ENCODE data around the gene LRP1B.

The LRP1B gene

DNA sequence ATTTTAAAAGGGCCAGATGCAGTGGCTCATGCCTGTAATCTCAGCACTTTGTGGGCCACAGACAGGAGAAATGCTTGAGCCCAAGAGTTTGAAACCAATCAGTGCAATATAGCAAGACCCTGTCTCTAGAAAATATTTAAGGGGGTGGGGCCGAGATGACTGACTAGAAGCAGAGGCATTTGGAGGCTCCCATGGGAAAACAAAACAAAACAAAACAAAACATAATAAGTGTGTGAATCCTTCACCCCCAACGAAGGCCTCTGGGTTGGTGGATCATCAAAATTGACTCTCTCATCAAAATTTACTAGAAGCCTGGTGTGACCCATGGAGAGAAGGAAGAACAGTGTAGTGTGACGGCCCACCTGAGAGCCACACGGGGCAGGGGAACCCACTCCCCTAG lies 560.9 kb downstream of the LRP1B start:
- DNase-seq, result peak; percentile 65

DNA sequence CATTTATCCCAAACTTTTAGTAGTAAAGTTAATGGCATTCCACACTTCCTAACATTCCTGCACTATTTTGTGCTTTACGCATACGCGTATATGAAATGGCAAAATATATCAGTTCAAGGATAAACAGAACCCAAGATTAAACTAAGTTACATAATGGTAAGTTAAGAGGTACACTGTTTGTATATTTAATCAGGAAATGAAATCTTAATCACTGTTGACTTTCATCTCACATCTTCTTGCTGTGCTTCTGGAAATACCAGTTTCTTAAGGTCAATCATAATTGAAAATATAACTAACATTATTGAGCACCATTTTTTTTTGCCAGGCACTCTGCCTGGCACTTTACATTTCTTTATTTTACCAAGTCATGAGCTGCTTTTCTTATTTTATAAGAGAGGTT lies 565.2 kb downstream of the LRP1B start:
- no peak for DNase-seq

DNA sequence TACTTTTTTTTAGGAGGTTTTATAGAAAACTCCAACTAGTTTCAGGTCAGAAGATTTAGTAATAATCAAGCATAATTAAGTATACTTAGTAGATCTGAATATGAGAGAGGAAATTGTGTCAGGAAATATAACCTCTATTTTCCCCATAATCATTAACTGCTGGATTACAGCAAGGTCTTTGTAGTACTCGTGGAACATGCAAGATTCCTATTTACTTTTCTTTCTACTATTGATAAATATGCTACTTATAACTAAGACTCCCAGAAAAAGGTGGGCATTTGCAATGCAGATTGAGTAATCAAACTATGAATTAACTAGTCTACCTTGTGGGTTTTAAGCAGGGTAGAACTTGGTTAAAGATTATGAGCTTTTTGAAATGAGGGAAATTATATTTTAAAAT lies 570.1 kb downstream of the LRP1B start:
- no peak for DNase-seq

DNA sequence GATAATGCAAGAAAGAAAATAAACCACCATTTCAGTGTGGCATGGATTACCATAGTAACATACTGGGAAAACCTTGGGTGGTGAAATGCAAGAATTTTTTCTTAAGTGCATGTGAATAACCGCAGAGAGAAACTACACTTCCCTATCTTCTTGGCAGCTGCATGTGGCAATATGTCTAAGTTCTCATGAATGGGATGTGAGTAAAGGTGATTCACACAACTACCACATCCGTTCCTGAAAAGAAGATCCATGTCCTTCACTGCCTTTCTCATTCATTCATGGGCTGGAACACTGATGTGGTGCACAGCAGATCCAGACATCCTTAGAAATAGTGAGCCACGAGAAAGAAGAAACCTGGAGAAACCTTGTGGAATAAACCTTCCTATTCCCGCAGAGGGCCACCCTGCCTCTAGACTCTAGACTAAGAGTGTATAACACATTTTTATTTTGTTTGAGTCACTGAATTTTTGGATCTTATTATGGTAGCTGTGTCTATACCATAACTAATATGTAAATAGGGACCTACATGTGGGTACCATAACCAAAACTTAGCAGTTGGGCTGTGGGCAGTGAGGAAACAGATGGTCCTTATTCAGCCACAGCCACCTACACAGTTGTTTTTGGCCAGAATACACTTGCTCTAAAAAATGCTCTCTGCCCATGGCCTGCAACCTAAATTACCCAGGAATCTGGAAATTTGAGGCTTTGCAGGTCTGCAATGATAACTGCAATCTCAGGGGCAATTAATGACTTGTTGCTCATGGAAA lies 573.3 kb downstream of the LRP1B start:
- DNase-seq, result peak; percentile 83

DNA sequence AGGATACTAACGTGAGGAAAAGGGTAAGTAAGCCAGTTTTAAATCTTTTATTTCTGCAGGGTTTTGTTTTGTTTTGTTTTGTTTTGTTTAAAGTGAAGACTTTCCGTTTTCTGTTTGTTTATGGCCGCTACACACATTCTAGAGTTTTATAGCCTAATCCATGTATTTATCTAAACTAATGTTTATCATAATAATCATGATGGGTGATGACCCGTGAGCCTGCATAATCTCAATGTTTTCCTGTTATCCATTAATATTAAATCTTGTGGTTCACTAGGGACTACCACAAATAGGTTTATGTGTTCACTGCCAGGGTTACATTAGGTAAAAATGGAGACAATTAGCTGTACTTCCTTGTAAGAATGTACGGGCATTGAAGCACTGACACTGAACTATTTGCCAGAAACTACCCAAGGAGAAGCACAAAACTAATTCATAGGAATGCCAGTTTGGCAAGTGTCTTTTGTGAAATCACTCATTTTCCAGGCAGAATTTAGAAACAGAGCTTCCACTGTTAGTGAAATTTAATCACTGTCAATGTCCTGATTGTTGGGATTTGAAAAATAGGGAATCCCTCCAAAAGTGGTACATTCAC lies 574.8 kb downstream of the LRP1B start:
- no peak for DNase-seq

DNA sequence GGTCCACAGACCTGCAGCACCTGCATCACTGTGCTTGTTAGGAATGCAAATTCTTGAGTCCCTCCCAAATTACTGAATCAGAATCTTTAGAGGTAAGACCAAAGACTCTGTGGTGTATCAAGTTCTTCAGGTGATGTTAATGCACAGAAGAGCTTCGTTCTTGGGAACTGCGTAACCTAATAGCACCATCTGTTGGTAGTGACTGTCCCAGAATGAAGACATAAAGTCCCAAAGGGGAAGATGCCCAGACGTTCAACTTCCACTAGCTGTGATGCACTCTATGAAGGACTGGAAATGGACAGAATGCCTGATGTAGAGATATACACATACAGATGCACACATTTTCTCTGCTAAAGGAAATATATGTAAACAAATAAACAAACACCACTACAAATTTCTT lies 576.0 kb downstream of the LRP1B start:
- DNase-seq, result peak; percentile 54

DNA sequence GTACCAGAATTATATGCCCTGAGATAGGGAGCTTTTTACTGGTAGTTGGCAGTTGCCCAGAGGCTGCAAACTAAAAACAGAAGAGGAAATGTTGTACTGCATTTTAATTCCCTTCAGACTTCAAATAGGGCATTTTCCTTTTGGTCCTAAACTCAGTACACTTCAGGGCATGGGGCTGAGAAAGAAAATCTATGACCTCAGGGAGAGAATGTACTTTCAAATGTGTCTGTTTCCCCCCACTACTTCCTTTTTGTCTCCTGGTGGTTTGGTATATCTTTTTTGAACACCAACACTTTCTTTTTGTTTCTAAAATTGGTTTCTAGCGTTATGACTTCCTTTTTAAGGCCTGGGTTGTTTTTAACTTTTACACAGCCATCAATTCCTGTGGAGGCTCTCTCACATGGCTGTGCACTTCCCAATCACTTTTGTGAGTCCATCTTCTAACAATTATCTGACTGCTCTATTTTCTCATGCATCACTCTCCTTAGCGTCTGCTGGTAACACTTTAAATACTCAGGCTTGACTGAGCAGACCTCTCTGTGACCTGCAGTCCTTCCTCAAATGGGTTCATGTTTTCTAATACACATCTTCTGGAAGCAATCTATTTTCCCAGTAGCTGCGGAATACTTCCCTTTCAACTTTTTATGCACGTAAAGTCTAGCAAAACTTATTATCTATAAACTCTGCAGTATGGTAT lies 596.0 kb downstream of the LRP1B start:
- DNase-seq, result no peak

DNA sequence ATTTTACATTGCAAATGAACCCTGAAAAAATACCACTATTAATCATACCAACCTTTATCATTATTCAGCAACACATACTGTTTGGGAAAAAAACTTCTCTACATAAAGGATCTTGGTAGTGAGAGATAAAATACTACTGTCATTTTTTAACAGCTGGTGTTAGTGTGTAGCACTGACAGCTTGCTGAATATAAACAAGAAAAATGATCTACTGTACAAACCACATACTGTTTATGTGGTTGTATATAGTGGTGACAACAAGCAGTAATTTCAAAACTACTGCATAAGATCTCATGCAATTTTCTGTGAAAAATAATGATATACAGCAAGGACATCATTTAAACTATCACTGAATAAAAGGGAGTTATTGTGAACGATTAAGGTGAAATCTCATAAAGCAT lies 601.2 kb downstream of the LRP1B start:
- no peak for DNase-seq

DNA sequence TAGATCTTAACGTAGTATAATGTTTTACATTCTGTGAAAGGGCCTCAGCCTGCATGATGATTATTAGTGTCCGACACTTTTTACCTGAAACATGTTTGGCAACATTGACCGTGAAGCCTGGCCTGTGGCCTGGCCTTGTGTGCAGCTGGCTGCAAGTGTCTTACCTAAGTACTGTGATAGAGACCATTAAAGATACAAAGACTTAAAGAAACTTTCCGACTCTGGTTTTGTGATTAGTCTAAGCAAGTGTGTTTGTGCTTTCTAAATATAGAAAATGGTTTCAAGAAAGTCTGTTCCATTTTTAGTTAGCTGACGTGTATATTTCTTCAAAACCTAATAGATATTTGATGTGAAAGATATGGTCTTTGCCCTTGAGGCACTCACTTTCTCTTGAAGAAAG lies 601.8 kb downstream of the LRP1B start:
- DNase-seq, result no peak

DNA sequence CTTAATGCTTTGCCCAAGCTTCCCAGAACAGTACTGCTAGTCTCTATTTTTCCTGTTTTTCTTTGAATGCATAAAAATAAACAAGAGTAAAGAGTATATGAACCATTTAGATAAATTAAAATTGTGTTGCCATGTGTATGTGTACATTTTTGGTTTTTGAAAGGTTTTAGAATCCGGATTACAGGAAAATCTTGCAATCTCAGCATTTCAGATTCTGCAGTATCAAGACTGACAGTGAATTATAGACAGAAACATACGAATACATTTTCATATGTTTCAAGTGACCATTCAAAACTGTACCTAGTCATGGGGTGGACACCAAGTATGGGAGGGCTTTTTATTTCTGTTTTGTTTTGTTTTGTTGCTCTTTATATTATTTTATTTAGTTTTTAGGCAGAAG lies 604.1 kb downstream of the LRP1B start:
- no peak for DNase-seq

DNA sequence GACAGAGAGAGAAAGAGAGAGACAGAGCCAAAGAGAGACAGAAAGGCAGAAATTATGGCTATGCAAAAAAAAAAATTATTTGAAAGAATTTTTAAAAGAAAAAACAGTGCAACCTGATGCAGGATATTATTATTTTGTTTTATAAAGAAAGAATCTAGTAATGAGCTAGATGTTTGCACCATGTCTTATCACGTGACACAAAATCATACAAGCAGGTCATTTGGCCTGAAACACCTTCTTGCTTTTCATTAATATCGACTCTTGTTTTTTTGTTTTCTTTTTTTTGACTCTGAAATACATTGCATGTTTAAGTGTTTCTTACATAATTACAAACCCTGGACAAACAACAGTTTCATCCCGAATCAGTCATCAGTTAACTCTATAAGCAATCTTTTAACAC lies 606.0 kb downstream of the LRP1B start:
- DNase-seq, result no peak

DNA sequence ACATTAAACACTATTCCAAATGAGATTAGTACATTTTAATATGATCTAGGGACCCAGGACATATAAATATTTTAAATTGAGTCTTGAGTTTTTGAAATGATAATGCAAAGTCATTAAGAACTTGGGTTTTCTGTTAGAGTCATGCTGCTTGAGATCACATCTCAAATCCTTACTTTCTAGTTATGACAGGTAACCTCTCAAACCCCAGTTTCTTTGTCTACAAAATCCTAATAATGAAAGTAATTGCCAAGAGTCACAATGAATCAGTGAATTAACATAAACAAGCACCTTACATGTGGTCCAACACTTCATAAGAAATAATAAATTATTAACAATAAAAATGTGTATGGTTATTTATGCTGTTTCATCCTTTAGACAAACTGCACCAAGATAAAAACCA lies 607.6 kb downstream of the LRP1B start:
- DNase-seq, result no peak

DNA sequence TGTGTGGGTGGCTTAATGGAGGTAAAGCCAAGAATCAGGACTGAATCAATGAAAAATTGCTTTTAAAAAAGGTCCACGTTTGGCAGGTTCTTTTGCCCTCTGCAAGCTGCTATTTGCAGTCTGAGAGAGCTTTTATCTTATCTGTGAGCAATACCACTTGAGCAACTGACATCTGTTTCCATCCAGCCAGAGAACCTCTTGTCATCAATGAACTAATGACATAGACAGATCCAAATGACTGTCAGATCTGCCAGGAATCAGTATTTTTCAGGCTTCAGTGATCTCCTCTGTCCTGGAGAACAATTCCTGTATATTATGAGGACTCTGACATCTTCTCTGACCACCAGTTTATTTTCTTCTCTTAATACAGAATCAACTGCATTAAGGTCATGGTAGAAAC lies 608.1 kb downstream of the LRP1B start:
- no peak for DNase-seq

DNA sequence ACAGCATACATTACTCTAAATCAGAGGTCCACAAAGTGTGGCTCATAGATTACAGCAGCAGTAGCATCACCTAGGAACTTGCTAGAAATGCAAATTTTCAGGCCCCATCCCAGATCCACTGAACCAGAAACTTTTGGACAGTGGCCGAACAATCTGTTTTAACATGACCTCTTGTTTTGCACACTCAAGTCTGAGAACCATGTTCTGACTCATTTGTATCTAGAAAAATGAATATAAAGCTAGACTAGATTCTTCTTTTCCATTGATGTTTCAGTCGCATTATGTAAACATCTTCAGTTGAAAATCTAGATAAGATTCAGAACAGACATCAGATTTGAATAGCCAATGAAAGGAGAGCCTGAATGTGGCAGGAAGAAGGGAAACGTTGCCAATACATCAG lies 608.8 kb downstream of the LRP1B start:
- DNase-seq, result no peak

DNA sequence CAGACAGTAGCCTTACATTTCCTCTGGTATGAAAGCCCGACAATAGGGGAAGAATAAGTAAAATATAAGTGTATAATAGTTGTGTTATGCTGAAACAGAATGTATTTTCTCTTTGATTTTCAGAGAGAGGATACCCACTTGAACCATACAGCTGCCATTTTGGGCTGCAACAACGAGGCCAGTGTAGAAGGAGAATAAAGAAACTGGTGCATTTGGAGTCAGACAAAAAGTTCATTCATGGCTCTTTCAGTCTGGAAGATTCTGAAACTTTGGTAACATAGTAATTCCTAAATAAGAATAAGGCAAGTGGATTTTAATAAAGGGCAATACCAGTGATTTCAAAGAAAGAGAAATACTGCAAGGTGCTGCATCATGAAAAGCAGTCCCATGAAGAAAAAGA lies 610.9 kb downstream of the LRP1B start:
- no peak for DNase-seq

DNA sequence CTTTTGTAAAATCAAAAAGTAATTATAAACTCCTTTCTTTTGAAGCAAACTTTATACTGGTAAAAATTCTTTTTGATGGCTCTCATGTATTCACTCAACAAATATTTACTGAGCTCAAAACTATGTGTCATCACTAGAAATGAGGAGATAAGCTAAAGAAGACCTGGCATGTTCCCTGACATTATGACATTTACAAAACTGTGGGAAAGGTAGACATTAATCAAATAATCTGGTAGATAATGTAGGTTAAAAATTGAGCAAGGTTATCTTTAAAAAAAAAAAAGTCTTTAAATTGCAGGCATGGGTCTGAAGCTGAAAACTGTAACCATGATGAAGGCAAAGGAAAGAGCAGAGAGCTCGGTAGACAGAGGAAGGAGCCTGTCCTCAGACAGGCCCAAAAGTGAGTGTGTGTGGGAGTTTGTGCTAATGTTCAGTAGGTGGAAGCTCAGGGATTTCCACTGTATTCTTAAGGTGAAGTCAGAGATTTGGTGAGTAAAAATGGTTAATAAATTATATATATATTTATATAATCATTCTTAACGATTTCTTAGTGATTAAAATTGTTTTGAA lies 612.9 kb downstream of the LRP1B start:
- peak; percentile 11 for DNase-seq

DNA sequence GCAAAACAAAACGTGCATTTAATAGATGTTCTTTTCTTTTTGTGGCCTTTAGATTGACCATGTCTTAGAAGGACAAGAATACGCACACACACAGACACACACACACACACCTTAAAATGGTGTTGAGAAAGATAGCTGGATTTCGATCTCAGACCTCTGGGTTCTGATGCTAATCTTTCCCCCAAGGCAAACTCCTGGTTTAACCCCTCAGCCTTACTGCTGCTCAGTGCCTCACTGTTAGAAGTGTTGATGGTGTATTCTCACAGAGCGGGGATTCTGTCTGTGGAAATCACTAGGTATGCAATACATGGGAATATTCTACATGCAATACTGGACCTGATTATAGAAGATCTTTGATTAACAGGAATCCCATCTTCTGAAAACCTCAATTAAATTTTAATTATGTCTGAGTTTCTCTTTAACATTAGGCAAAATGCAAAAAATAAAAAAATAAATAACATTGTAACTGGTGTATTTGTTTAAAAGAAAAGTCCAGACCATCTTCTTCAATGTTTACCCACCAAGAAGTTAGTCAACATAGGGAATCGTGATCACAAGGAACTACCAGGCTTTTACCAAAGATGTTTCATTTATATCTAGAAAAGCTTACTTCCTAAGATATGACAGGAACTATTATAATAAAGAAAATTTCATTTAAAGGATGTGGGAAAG lies 613.5 kb downstream of the LRP1B start:
- no peak for DNase-seq

DNA sequence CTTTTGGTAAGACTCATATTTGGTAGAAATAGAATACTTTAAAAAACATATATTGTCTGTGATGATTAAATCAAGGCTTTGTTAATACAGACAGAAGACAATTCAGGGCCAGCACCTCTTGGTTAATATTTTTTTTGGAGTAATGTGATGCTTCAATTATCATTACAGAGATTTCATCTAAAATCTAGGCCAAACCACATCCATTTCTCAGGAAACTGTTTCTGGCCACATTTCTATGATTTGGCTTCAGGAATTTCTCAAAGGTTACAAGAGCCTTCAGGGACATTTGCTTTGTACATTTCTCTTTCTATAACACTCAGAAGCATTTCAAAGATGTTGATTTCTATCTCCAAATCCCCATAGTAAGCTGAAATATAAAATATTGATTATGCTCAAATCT lies 614.9 kb downstream of the LRP1B start:
- peak; percentile 6 for DNase-seq

DNA sequence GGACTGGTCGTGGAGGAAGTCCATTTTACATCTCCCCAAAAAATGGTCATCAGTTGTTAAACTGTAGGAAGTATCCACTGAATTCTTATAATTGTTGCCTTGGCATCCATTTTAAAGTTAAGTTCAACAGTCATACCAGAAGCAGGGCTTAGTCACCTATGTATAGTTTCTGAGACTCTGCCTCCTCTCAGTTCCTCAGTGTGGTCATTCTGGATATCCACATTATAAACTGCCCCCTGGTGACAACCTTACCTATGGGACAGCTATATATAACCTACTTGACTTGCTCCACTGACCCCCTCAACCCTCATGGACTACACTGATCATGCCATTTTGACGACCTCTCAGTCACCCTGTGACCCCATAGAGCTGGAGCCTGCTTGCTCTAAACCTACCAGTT lies 617.0 kb downstream of the LRP1B start:
- DNase-seq, result no peak

DNA sequence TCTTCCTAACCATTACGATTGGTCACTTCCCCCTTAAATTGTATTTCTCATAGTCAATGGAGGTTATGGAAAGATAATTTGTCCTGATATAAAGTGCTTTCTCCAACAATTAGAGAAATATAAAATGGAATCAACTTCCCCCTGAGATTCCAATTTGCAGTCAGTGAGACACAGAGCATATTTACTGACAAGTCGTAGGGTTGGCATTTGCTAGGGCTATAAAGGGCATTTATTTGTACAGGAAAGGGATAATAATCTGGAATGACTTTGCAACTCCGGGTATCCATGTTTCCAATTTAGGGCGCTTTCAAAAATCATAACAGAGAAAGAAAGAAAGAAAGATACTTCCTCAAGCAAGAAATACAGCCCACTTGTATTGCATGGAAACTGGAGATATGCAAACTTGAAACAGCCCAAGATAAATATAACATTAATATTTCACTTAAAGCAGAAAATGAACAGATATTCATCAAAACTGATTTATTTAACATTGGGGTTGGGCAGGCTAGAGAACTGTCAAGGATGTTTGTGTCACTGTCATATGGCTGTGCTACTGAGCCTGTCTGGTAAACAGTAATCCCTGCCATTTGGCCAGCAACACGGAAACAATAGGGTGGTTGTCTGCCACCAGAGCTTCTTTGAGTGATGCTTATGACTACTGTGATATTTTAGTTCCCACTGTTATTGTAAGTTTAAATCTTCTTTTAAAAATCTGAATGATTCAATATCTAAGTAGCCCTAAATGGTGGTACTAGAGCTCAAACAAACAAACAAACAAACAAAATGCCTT lies 621.8 kb downstream of the LRP1B start:
- peak; percentile 20 for DNase-seq

DNA sequence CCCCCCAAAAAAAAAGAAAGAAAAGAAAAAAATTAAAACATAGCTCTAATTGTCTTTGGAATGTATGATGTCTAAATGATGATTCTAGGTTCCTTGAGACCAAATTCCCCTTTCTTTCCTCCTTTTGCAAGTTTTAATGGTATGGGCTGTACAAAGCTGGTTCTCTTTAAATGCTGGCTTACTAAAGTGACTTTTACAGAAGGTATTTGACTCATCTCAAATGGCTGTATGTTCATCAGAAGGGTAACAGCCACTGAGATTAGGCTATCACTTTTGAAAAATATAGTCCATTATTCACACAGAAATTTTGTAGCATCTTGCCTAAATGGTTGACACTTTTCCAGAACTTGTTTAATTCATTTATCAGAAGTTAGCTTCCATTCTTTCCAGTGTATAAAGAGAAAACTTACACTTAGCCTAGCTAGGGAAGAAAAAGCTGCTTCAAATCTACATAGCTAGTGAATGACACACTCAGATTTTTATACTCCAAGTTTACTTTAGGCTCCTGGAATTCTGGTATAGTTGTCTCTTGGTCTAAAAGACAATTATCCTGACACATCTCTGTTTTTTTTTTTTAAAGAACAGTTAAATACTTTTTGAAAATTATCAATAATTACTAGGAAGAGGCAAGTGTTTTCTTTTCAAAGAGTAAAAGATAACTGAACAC lies 622.6 kb downstream of the LRP1B start:
- DNase-seq, result peak; percentile 51

DNA sequence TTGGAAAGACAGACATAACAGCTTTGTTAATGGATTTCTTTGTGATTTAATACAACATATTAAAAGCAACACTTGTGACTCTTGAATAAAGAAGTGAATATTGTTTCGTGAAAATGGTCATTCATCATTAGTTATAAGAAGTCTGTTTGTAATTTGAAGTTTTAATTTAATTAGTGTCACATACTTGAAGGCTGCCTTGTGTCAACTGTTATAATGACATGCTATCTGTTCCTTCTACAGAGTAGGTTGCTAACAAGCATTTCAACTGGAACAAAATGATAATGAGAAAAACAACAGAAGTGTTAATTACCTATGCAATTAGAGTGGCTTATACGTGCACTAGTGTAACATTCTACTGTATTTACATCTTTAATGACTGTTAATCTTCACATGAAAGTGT lies 624.7 kb downstream of the LRP1B start:
- DNase-seq, result no peak
